ENCODE data around the gene LRRC8D. TPM values are rescaled to one million over a fixed set of nuclear protein-coding genes. Genes with fewer than 3 reads are reported as not detected.

Gene LRRC8D
- total RNA-seq, 1 experiment from 2014 or later: 19.6 TPM

GRCh38 chr1:89890085-89890752 is 69.4 kb downstream of the LRRC8D start:
- BruUV-seq (replicated peaks): no TSS peak
- Histone ChIP-seq H3K4me3 (ENCODE audit: low read length) (peak overlapping the region; percentile 17; the same call in 1 of the 2 replicates), H4K20me1 (ENCODE audit: low read length) (no peaks in the 10 kb centered on the region), H3K27me3 (ENCODE audit: low read length) (no peaks in the 10 kb centered on the region), H3K9ac (ENCODE audit: low read length) (peak overlapping the region; percentile 75), H3K27ac (ENCODE audit: low read length) (peak overlapping the region; percentile 94), H3K9me2 (replicated peaks; ENCODE audit: low read length) (no peaks in the 10 kb centered on the region), H3K36me3 (ENCODE audit: low read depth, low read length) (0 out of 2 replicates have a peak, but pooled peaks cover 2% of the 10 kb centered on the region), H3K9me3 (ENCODE audit: low read length) (no peaks in the 10 kb centered on the region), H3K4me2 (ENCODE audit: low read length) (peak overlapping the region; percentile 73), H3K79me2 (ENCODE audit: low read length) (peaks cover 45% of the 10 kb centered on the region), H2AFZ (ENCODE audit: low read length) (no peak overlapping the region), H3K4me1 (ENCODE audit: insufficient read depth, low read length) (peaks cover 57% of the 10 kb centered on the region), H3F3A (ENCODE audit: low read length, unreplicated experiment) (no peaks in the 10 kb centered on the region)
- CTCF ChIA-PET: interaction anchor here (0.5 to 1.0 kb wide), 2 partner anchors 47 to 86 kb away, joined by 3 to 4 read pairs; no protein-coding TSS in a partner anchor
- no peak for TF ChIP-seq EZH2phosphoT487 (IDR thresholded peaks at IDR 0.05; ENCODE audit: borderline replicate concordance, low read length)
- no peak for TF ChIP-seq EZH2 (IDR thresholded peaks at IDR 0.05; ENCODE audit: low read length, unreplicated experiment)
- no peak for TF ChIP-seq CTCF (conservative IDR thresholded peaks at IDR 0.05; ENCODE audit: low read depth, low read length)
- DNase-seq (peak; percentile 99), ATAC-seq (peak; percentile 68)
- POLR2A ChIA-PET (ENCODE audit: unreplicated experiment): interaction anchor here (0.7 kb wide), 1 partner anchor 63 kb away, joined by 5 read pairs; no protein-coding TSS in a partner anchor
- intact Hi-C loops (cut with micrococcal nuclease): loop anchor here (2.0 kb wide), 2 partner anchors 15 to 23 kb away; no protein-coding TSS in a partner anchor

GRCh38 chr1:89892816-89893215 is 72.0 kb downstream of the LRRC8D start:
- CTCF ChIA-PET: no interaction called here
- ATAC-seq (no peak), DNase-seq (no peak)
- no peaks in the 10 kb centered on the region for H3K9me3 ChIP-seq (ENCODE audit: low read length)
- no peaks in the 10 kb centered on the region for H4K20me1 ChIP-seq (ENCODE audit: low read length)
- H3K9me2 ChIP-seq (replicated peaks; ENCODE audit: low read length): no peaks in the 10 kb centered on the region
- TF ChIP-seq EZH2phosphoT487 (IDR thresholded peaks at IDR 0.05; ENCODE audit: borderline replicate concordance, low read length) (no peak), EZH2 (IDR thresholded peaks at IDR 0.05; ENCODE audit: low read length, unreplicated experiment) (no peak), CTCF (conservative IDR thresholded peaks at IDR 0.05; ENCODE audit: low read depth, low read length) (no peak)
- H3K27ac ChIP-seq (ENCODE audit: low read length): no peak overlapping the region
- peaks cover 6% of the 10 kb centered on the region; the same call in 1 of the 2 replicates for H3K36me3 ChIP-seq (ENCODE audit: low read depth, low read length)
- intact Hi-C loops (cut with micrococcal nuclease): no loop called here
- H3K4me3 ChIP-seq (ENCODE audit: low read length): no peak overlapping the region
- no peak overlapping the region for H2AFZ ChIP-seq (ENCODE audit: low read length)
- peaks cover 48% of the 10 kb centered on the region for H3K4me1 ChIP-seq (ENCODE audit: insufficient read depth, low read length)
- H3K27me3 ChIP-seq (ENCODE audit: low read length): no peaks in the 10 kb centered on the region
- H3K79me2 ChIP-seq (ENCODE audit: low read length): peaks cover 21% of the 10 kb centered on the region
- POLR2A ChIA-PET (ENCODE audit: unreplicated experiment): no interaction called here
- no peak overlapping the region for H3K4me2 ChIP-seq (ENCODE audit: low read length)
- H3K9ac ChIP-seq (ENCODE audit: low read length): no peak overlapping the region
- BruUV-seq (replicated peaks): no TSS peak
- no peaks in the 10 kb centered on the region for H3F3A ChIP-seq (ENCODE audit: low read length, unreplicated experiment)
